KMS-11 (cell line): ENCODE measurements around the gene TBC1D20.

Experiments
- H2AFZ ChIP-seq: fragments of 200-600 bp; sonication (generic); 2 replicates; pipeline ENCODE4 v1.6.1; 2016; ENCODE audit warnings: antibody characterized with exemption, mixed run types, low read depth
- H3K27ac ChIP-seq: fragments of 200-600 bp; sonication (generic); 2 replicates; pipeline ENCODE4 v1.6.1; 2016; ENCODE audit warnings: mild to moderate bottlenecking, mixed run types
- H3K27me3 ChIP-seq: fragments of 200-600 bp; sonication (generic); 2 replicates; pipeline ENCODE4 v1.6.1; 2017; ENCODE audit warnings: mild to moderate bottlenecking, low read depth, mixed run types, moderate library complexity; ENCODE audit not compliant: insufficient read depth
- H3K36me3 ChIP-seq: fragments of 200-600 bp; sonication (generic); 2 replicates; pipeline ENCODE4 v1.6.1; 2017; ENCODE audit warnings: mild to moderate bottlenecking, mixed run types; ENCODE audit not compliant: insufficient read depth
- H3K4me1 ChIP-seq: fragments of 200-600 bp; sonication (generic); 2 replicates; pipeline ENCODE4 v1.6.1; 2016; ENCODE audit warnings: mild to moderate bottlenecking, low read depth, mixed run types; ENCODE audit not compliant: poor library complexity, severe bottlenecking
- H3K4me2 ChIP-seq: fragments of 200-600 bp; sonication (generic); 2 replicates; pipeline ENCODE4 v1.7.0; 2016; ENCODE audit warnings: mild to moderate bottlenecking, mixed run types
- H3K4me3 ChIP-seq: fragments of 200-600 bp; sonication (generic); IDR thresholded peaks from 2 replicates; pipeline ENCODE4 v1.6.1; 2017; ENCODE audit warnings: low read depth, low read length, mixed read lengths; ENCODE audit not compliant: insufficient read depth
- H3K79me2 ChIP-seq: fragments of 200-600 bp; sonication (generic); 2 replicates; pipeline ENCODE4 v1.6.1; 2016; ENCODE audit warnings: low read depth, mixed run types; ENCODE audit not compliant: insufficient read depth
- H3K9ac ChIP-seq: fragments of 200-600 bp; sonication (generic); 2 replicates; pipeline ENCODE4 v1.6.1; 2016; ENCODE audit warnings: mild to moderate bottlenecking, mixed run types
- H4K20me1 ChIP-seq: fragments of 200-600 bp; sonication (generic); 2 replicates; pipeline ENCODE4 v1.6.1; 2016; ENCODE audit warnings: mild to moderate bottlenecking, mixed run types; ENCODE audit not compliant: insufficient read depth
- CTCF ChIP-seq: fragments of 200-600 bp; sonication (generic); conservative IDR thresholded peaks from 2 replicates; pipeline ENCODE4 v1.6.1; 2017; ENCODE audit warnings: low read depth, mild to moderate bottlenecking, antibody characterized with exemption, low read length, moderate library complexity, mixed read lengths

TBC1D20 gene

GRCh38 chr20:472889-473292, 10.6 kb upstream of the TBC1D20 start:
- Histone ChIP-seq H3K79me2 (no peaks in the 10 kb centered on the region), H3K4me3 (no peak overlapping the region), H2AFZ (no peak overlapping the region), H4K20me1 (no peaks in the 10 kb centered on the region), H3K4me1 (no peaks in the 10 kb centered on the region), H3K9ac (no peak overlapping the region), H3K36me3 (no peaks in the 10 kb centered on the region), H3K27me3 (no peaks in the 10 kb centered on the region), H3K4me2 (no peak overlapping the region), H3K27ac (no peak overlapping the region)
- no peak for TF ChIP-seq CTCF

GRCh38 chr20:472137-472846, 10.0 kb upstream of the TBC1D20 start:
- Histone ChIP-seq H3K4me1 (no peaks in the 10 kb centered on the region), H3K27ac (no peak overlapping the region), H3K27me3 (no peaks in the 10 kb centered on the region), H3K36me3 (no peaks in the 10 kb centered on the region), H3K4me2 (no peak overlapping the region), H4K20me1 (no peaks in the 10 kb centered on the region), H2AFZ (no peak overlapping the region), H3K9ac (no peak overlapping the region), H3K4me3 (no peak overlapping the region), H3K79me2 (no peaks in the 10 kb centered on the region)
- no peak for TF ChIP-seq CTCF

GRCh38 chr20:469746-470490, 7.6 kb upstream of the TBC1D20 start:
- no peaks in the 10 kb centered on the region for H3K4me1 ChIP-seq
- no peak for TF ChIP-seq CTCF
- H3K4me2 ChIP-seq, result no peak overlapping the region
- H3K27ac ChIP-seq, result no peak overlapping the region
- H4K20me1 ChIP-seq, result no peaks in the 10 kb centered on the region
- no peak overlapping the region for H3K9ac ChIP-seq
- no peak overlapping the region for H2AFZ ChIP-seq
- no peaks in the 10 kb centered on the region for H3K27me3 ChIP-seq
- no peaks in the 10 kb centered on the region for H3K79me2 ChIP-seq
- H3K36me3 ChIP-seq, result no peaks in the 10 kb centered on the region
- H3K4me3 ChIP-seq, result no peak overlapping the region

GRCh38 chr20:467755-468154, 5.4 kb upstream of the TBC1D20 start:
- no peak for TF ChIP-seq CTCF
- H3K4me3 ChIP-seq, result no peak overlapping the region
- no peaks in the 10 kb centered on the region for H4K20me1 ChIP-seq
- no peaks in the 10 kb centered on the region for H3K36me3 ChIP-seq
- no peak overlapping the region for H3K27ac ChIP-seq
- no peak overlapping the region for H2AFZ ChIP-seq
- no peak overlapping the region for H3K4me2 ChIP-seq
- H3K9ac ChIP-seq, result no peak overlapping the region
- no peaks in the 10 kb centered on the region for H3K27me3 ChIP-seq
- H3K79me2 ChIP-seq, result no peaks in the 10 kb centered on the region
- H3K4me1 ChIP-seq, result peaks cover 7% of the 10 kb centered on the region
